GM23338 (cell line): ENCODE data around the gene PPIF. TPM values are rescaled to one million over a fixed set of nuclear protein-coding genes. Genes with fewer than 3 reads are reported as not detected.
A peak's percentile ranks its signal among the peaks of the same experiment; 100 is the strongest.

ENCODE experiments used
- ATAC-seq: fragments of 200-7000 bp; cut with Tn5 transposase; 3 replicates; pipeline ENCODE4 v1.9.1; 2020
- DNase-seq: peaks from one replicate; pipeline ENCODE4 v3.0.0-alpha.2; 2015; ENCODE audit warnings: low spot score
- H2AFZ ChIP-seq: fragments of 200-600 bp; sonication (generic); 2 replicates; pipeline ENCODE4 v1.8.0; 2016; ENCODE audit warnings: antibody characterized with exemption, mild to moderate bottlenecking, moderate library complexity
- H3F3A ChIP-seq: fragments of 200-600 bp; sonication (generic); replicated peaks from 2 replicates; pipeline ENCODE4 v1.8.0; 2017; ENCODE audit warnings: antibody characterized with exemption, mixed run types, low read depth
- H3K27ac ChIP-seq: fragments of 200-600 bp; sonication (generic); 2 replicates; pipeline ENCODE4 v1.6.1; 2016; ENCODE audit warnings: low read depth
- H3K27me3 ChIP-seq: fragments of 200-600 bp; sonication (generic); 2 replicates; pipeline ENCODE4 v1.8.0; 2016; ENCODE audit warnings: mild to moderate bottlenecking, mixed run types, moderate library complexity; ENCODE audit not compliant: insufficient read depth
- H3K36me3 ChIP-seq: fragments of 200-600 bp; sonication (generic); 2 replicates; pipeline ENCODE4 v1.8.0; 2016; ENCODE audit warnings: mild to moderate bottlenecking; ENCODE audit not compliant: insufficient read depth
- H3K4me1 ChIP-seq: fragments of 200-600 bp; sonication (generic); 2 replicates; pipeline ENCODE4 v1.8.0; 2016; ENCODE audit warnings: mild to moderate bottlenecking, moderate library complexity; ENCODE audit not compliant: insufficient read depth
- H3K4me2 ChIP-seq: fragments of 200-600 bp; sonication (generic); 2 replicates; pipeline ENCODE4 v1.7.1; 2017; ENCODE audit warnings: mixed run types
- H3K4me3 ChIP-seq: fragments of 200-600 bp; sonication (generic); 2 replicates; pipeline ENCODE4 v1.6.1; 2016; ENCODE audit warnings: mixed run types
- H3K79me2 ChIP-seq: fragments of 200-600 bp; sonication (generic); replicated peaks from 2 replicates; pipeline ENCODE4 v1.8.0; 2017; ENCODE audit warnings: mild to moderate bottlenecking; ENCODE audit not compliant: insufficient read depth
- H3K9me2 ChIP-seq: fragments of 200-600 bp; sonication (generic); 2 replicates; pipeline ENCODE4 v1.8.0; 2017; ENCODE audit not compliant: insufficient read depth
- H4K20me1 ChIP-seq: fragments of 200-600 bp; sonication (generic); replicated peaks from 2 replicates; pipeline ENCODE4 v1.8.0; 2017; ENCODE audit warnings: mild to moderate bottlenecking; ENCODE audit not compliant: insufficient read depth
- H3K27ac Mint-ChIP-seq: 2 replicates; pipeline ENCODE4 v1.8.0; 2020; ENCODE audit warnings: inconsistent platforms, mild to moderate bottlenecking, moderate library complexity, mixed read lengths
- H3K27me3 Mint-ChIP-seq: 3 replicates; pipeline ENCODE4 v1.8.0; 2022; ENCODE audit warnings: low read depth, mild to moderate bottlenecking, moderate library complexity, mixed read lengths, inconsistent platforms; ENCODE audit not compliant: insufficient read depth, poor library complexity
- H3K36me3 Mint-ChIP-seq: 3 replicates; pipeline ENCODE4 v1.8.0; 2021; ENCODE audit warnings: low read depth, mild to moderate bottlenecking, inconsistent platforms, moderate library complexity, mixed read lengths
- H3K4me1 Mint-ChIP-seq: 3 replicates; pipeline ENCODE4 v1.8.0; 2020; ENCODE audit warnings: mild to moderate bottlenecking, inconsistent platforms, mixed read lengths
- H3K4me3 Mint-ChIP-seq: 3 replicates; pipeline ENCODE4 v1.8.0; 2021; ENCODE audit warnings: moderate library complexity, mild to moderate bottlenecking, inconsistent platforms, mixed read lengths
- H3K9me3 Mint-ChIP-seq: 3 replicates; pipeline ENCODE4 v1.8.0; 2020; ENCODE audit warnings: moderate library complexity, mild to moderate bottlenecking, inconsistent platforms, mixed read lengths
- CREB1 ChIP-seq: fragments of 250-450 bp; sonication (Bioruptor Pico); IDR thresholded peaks from 2 replicates; pipeline ENCODE4 v1.5.0; 2020; ENCODE audit warnings: low read depth, mild to moderate bottlenecking, moderate library complexity
- ETS1 ChIP-seq: IDR thresholded peaks from 2 replicates; pipeline ENCODE4 v1.6.1; 2016; ENCODE audit warnings: antibody characterized with exemption
- JUNB ChIP-seq: IDR thresholded peaks from one replicate; pipeline ENCODE4 v1.6.1; 2016; ENCODE audit warnings: antibody characterized with exemption; ENCODE audit not compliant: unreplicated experiment
- REST ChIP-seq: IDR thresholded peaks from one replicate; pipeline ENCODE4 v1.6.1; 2018; ENCODE audit warnings: antibody characterized with exemption; ENCODE audit not compliant: unreplicated experiment
- ZNF462 ChIP-seq: fragments of 250-450 bp; sonication (Bioruptor Pico); IDR thresholded peaks from 2 replicates; pipeline ENCODE4 v1.5.0; 2020; ENCODE audit warnings: mild to moderate bottlenecking, moderate library complexity
- polyA plus RNA-seq: library from polyadenylated mRNA; unstranded; fragments of >200 nt; fragmentation: Nextera tagmentation; extraction: Ambion mirVana; gene quantifications from 2 replicates; pipeline ENCODE4 v1.2.1, GENCODE V29; 2016
- total RNA-seq: library from RNA; depleted of rRNA; stranded (reverse); fragments of >200 nt; shearing (Covaris generic); gene quantifications from 2 replicates; pipeline ENCODE4 v1.2.3, GENCODE V29; 2014

PPIF gene
- total and polyA plus RNA-seq, 2 experiments from 2014 or later = 32.1 to 43.6 TPM

GRCh38 chr10:79346388-79347225 is 662 bp upstream of the PPIF start (continued):
- TF ChIP-seq ZNF462 (CRISPR knock-in tag) (no peak), CREB1 (CRISPR knock-in tag) (no peak)

GRCh38 chr10:79347894-79348639 is 798 bp downstream of the PPIF start:
- Histone ChIP-seq H3K4me3 (peak overlapping the region; percentile 75), H3K4me2 (peak overlapping the region; percentile 86), H3K4me1 (peaks cover 7% of the 10 kb centered on the region), H3K36me3 (no peaks in the 10 kb centered on the region; the same call in 1 of the 2 replicates), H2AFZ (peak overlapping the region; percentile 93), H3K79me2 (peaks cover 11% of the 10 kb centered on the region), H3K9me2 (no peaks in the 10 kb centered on the region), H3F3A (peaks cover 7% of the 10 kb centered on the region), H3K27me3 (no peaks in the 10 kb centered on the region), H4K20me1 (peaks cover 16% of the 10 kb centered on the region; the same call in 1 of the 2 replicates), H3K27ac (no peak overlapping the region)
- ATAC-seq (peak; percentile 48), DNase-seq (peak; percentile 54)
- Mint-ChIP-seq H3K36me3 (peaks cover 39% of the 10 kb centered on the region), H3K4me3 (peak overlapping the region; percentile 81), H3K9me3 (no peaks in the 10 kb centered on the region), H3K27ac (no peak overlapping the region; the same call in 1 of the 2 replicates), H3K27me3 (peaks cover 2% of the 10 kb centered on the region), H3K4me1 (peaks cover 11% of the 10 kb centered on the region; the same call in 1 of the 3 replicates)
- TF ChIP-seq REST = no peak
- TF ChIP-seq ETS1 = no peak
- TF ChIP-seq JUNB = no peak
